Parathyroid adenoma (tissue), 2 donors: ENCODE results near the gene COL23A1.

Experiments
- H2AFZ ChIP-seq: fragments of 300-600 bp; sonication (generic); one replicate; pipeline ENCODE4 v1.7.0; 2017; ENCODE audit warnings: antibody characterized with exemption, mild to moderate bottlenecking
- H3K27ac ChIP-seq: fragments of 300-600 bp; sonication (generic); one replicate; pipeline ENCODE4 v1.7.0; 2017
- H3K27me3 ChIP-seq: fragments of 300-600 bp; sonication (generic); one replicate; pipeline ENCODE4 v1.7.0; 2017; ENCODE audit warnings: low read length; ENCODE audit not compliant: control insufficient read depth, insufficient read depth
- H3K36me3 ChIP-seq: fragments of 300-600 bp; sonication (generic); one replicate; pipeline ENCODE4 v1.7.0; 2017; ENCODE audit warnings: low read length; ENCODE audit not compliant: control insufficient read depth, insufficient read depth
- H3K4me1 ChIP-seq: fragments of 300-600 bp; sonication (generic); one replicate; pipeline ENCODE4 v1.7.0; 2017; ENCODE audit warnings: control low read depth
- H3K4me2 ChIP-seq: fragments of 300-600 bp; sonication (generic); one replicate; pipeline ENCODE4 v1.7.0; 2017; ENCODE audit warnings: low read length
- H3K4me3 ChIP-seq: fragments of 300-600 bp; sonication (generic); one replicate; pipeline ENCODE4 v1.7.0; 2017; ENCODE audit warnings: low read depth, low read length
- H3K79me2 ChIP-seq: fragments of 300-600 bp; sonication (generic); one replicate; pipeline ENCODE4 v1.7.0; 2017; ENCODE audit warnings: control low read depth
- H3K9ac ChIP-seq: fragments of 300-600 bp; sonication (generic); one replicate; pipeline ENCODE4 v1.7.0; 2017; ENCODE audit warnings: mild to moderate bottlenecking
- H3K9me3 ChIP-seq: fragments of 300-600 bp; sonication (generic); one replicate; pipeline ENCODE4 v1.7.0; 2017; ENCODE audit warnings: low read length; ENCODE audit not compliant: control insufficient read depth
- CTCF ChIP-seq: fragments of 300-600 bp; sonication (generic); IDR thresholded peaks from one replicate; pipeline ENCODE4 v1.7.0; 2017; ENCODE audit warnings: antibody characterized with exemption, mild to moderate bottlenecking
- donor health status: primary hyperparathyroidism.

Gene COL23A1

GRCh38 chr5:178540526-178540925 lies 49.7 kb downstream of the COL23A1 start:
- no peak for TF ChIP-seq CTCF
- H3K27ac ChIP-seq, result no peak overlapping the region
- no peaks in the 10 kb centered on the region for H3K79me2 ChIP-seq
- H3K9ac ChIP-seq, result no peak overlapping the region
- no peak overlapping the region for H3K4me2 ChIP-seq
- no peaks in the 10 kb centered on the region for H3K27me3 ChIP-seq
- H3K4me3 ChIP-seq, result no peak overlapping the region
- H3K9me3 ChIP-seq, result no peaks in the 10 kb centered on the region
- peaks cover 4% of the 10 kb centered on the region for H3K4me1 ChIP-seq
- H2AFZ ChIP-seq, result no peak overlapping the region
- H3K36me3 ChIP-seq, result no peaks in the 10 kb centered on the region

DNA sequence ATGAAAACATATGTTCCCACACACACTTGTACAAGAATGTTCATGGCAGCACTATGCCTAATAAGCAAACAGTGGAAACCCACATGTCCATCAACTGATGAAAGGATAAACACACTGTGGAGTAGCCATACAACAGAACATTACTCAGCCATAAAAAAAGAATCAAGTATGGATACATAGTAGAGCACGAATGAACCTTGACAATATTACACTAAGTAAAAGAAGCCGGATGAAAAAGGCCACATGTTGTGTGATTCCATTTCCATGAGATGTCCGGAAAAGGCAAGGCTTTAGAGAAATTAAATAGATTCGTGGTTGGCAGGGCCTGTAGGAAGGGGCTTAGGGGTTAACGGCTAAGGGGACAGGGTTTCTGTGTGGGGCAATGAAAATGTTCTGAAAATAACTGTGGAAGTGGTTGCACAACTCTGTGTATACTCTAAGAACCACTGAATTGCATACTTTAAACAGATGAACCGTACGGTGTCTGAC lies 51.4 kb downstream of the COL23A1 start:
- no peak for TF ChIP-seq CTCF
- H3K27me3 ChIP-seq, result no peaks in the 10 kb centered on the region
- no peak overlapping the region for H3K9ac ChIP-seq
- no peak overlapping the region for H2AFZ ChIP-seq
- no peaks in the 10 kb centered on the region for H3K9me3 ChIP-seq
- H3K79me2 ChIP-seq, result no peaks in the 10 kb centered on the region
- no peak overlapping the region for H3K4me2 ChIP-seq
- H3K27ac ChIP-seq, result no peak overlapping the region
- H3K4me1 ChIP-seq, result peaks cover 4% of the 10 kb centered on the region
- H3K36me3 ChIP-seq, result no peaks in the 10 kb centered on the region
- no peak overlapping the region for H3K4me3 ChIP-seq

GRCh38 chr5:178537467-178538371 lies 52.5 kb downstream of the COL23A1 start:
- H3K27ac ChIP-seq, result no peak overlapping the region
- no peak overlapping the region for H3K4me3 ChIP-seq
- H3K4me2 ChIP-seq, result no peak overlapping the region
- H3K27me3 ChIP-seq, result no peaks in the 10 kb centered on the region
- H3K4me1 ChIP-seq, result peaks cover 4% of the 10 kb centered on the region
- no peaks in the 10 kb centered on the region for H3K9me3 ChIP-seq
- TF ChIP-seq CTCF, result no peak
- no peak overlapping the region for H3K9ac ChIP-seq
- H3K36me3 ChIP-seq, result no peaks in the 10 kb centered on the region
- no peaks in the 10 kb centered on the region for H3K79me2 ChIP-seq
- H2AFZ ChIP-seq, result no peak overlapping the region

GRCh38 chr5:178536541-178537466 lies 53.4 kb downstream of the COL23A1 start:
- H3K4me1 ChIP-seq, result no peaks in the 10 kb centered on the region
- no peaks in the 10 kb centered on the region for H3K79me2 ChIP-seq
- TF ChIP-seq CTCF, result no peak
- no peak overlapping the region for H2AFZ ChIP-seq
- H3K4me2 ChIP-seq, result no peak overlapping the region
- no peak overlapping the region for H3K4me3 ChIP-seq
- H3K27me3 ChIP-seq, result no peaks in the 10 kb centered on the region
- no peaks in the 10 kb centered on the region for H3K9me3 ChIP-seq
- H3K36me3 ChIP-seq, result no peaks in the 10 kb centered on the region
- no peak overlapping the region for H3K27ac ChIP-seq
- H3K9ac ChIP-seq, result no peak overlapping the region
